SK-N-SH treated with all-trans-retinoic acid at 6 μM for 48 hours (cell line): ENCODE measurements around the gene EDEM2.
"Not testable (repeated sequence)": the region's sequence is repeated elsewhere in the genome, so short reads cannot be mapped to it uniquely, and the experiment has no call there.

Source experiments
- ATAC-seq: fragments of 200-7000 bp; cut with Tn5 transposase; 3 replicates; pipeline ENCODE4 v1.9.1; 2020; ENCODE audit warnings: mild to moderate bottlenecking, moderate library complexity
- ARNTL ChIP-seq: fragments of 450-650 bp; formaldehyde crosslinking; IDR thresholded peaks from 2 replicates; pipeline ENCODE4 v1.5.0; 2020; ENCODE audit warnings: low read depth, mild to moderate bottlenecking, moderate library complexity, borderline replicate concordance
- BACH2 ChIP-seq: fragments of 250-450 bp; sonication (Bioruptor Pico); IDR thresholded peaks from 2 replicates; pipeline ENCODE4 v1.9.0; 2021; ENCODE audit warnings: mild to moderate bottlenecking, borderline replicate concordance
- CREB5 ChIP-seq: fragments of 250-450 bp; sonication (Bioruptor Pico); IDR thresholded peaks from 2 replicates; pipeline ENCODE4 v1.5.1; 2020; ENCODE audit warnings: low read depth, mild to moderate bottlenecking, moderate library complexity
- CSDC2 ChIP-seq: fragments of 250-450 bp; sonication (Bioruptor Pico); IDR thresholded peaks from 2 replicates; pipeline ENCODE4 v1.5.0; 2020; ENCODE audit warnings: mild to moderate bottlenecking, moderate library complexity
- CSRNP3 ChIP-seq: fragments of 250-450 bp; sonication (Bioruptor Pico); IDR thresholded peaks from 2 replicates; pipeline ENCODE4 v1.5.1; 2021; ENCODE audit warnings: mild to moderate bottlenecking, moderate library complexity
- ESRRG ChIP-seq: fragments of 250-450 bp; sonication (Bioruptor Pico); IDR thresholded peaks from 2 replicates; pipeline ENCODE4 v1.6.1; 2021; ENCODE audit warnings: mild to moderate bottlenecking
- GLIS3 ChIP-seq: fragments of 250-450 bp; sonication (Bioruptor Pico); IDR thresholded peaks from 2 replicates; pipeline ENCODE4 v1.5.0; 2020; ENCODE audit warnings: mild to moderate bottlenecking, moderate library complexity
- OSR1 ChIP-seq: fragments of 250-450 bp; sonication (Bioruptor Pico); IDR thresholded peaks from 2 replicates; pipeline ENCODE4 v1.8.0; 2022; ENCODE audit warnings: moderate library complexity, mild to moderate bottlenecking, inconsistent platforms
- PATZ1 ChIP-seq: fragments of 250-450 bp; sonication (Bioruptor Pico); IDR thresholded peaks from 2 replicates; pipeline ENCODE4 v1.8.0; 2020; ENCODE audit warnings: mild to moderate bottlenecking, moderate library complexity, borderline replicate concordance
- POU6F1 ChIP-seq: fragments of 250-450 bp; sonication (Bioruptor Pico); IDR thresholded peaks from 2 replicates; pipeline ENCODE4 v1.8.0; 2021; ENCODE audit warnings: low read depth, mild to moderate bottlenecking, moderate library complexity, borderline replicate concordance
- PPARA ChIP-seq: fragments of 250-450 bp; sonication (Bioruptor Pico); IDR thresholded peaks from 2 replicates; pipeline ENCODE4 v1.5.0; 2020; ENCODE audit warnings: mild to moderate bottlenecking, borderline replicate concordance
- RARB ChIP-seq: fragments of 250-450 bp; sonication (Bioruptor Pico); IDR thresholded peaks from 2 replicates; pipeline ENCODE4 v1.8.0; 2021; ENCODE audit warnings: mild to moderate bottlenecking, moderate library complexity
- SNAI2 ChIP-seq: fragments of 250-450 bp; sonication (Bioruptor Pico); IDR thresholded peaks from 2 replicates; pipeline ENCODE4 v1.5.0; 2020; ENCODE audit warnings: mild to moderate bottlenecking, moderate library complexity
- TOX ChIP-seq: fragments of 250-450 bp; sonication (Bioruptor Pico); IDR thresholded peaks from 2 replicates; pipeline ENCODE4 v1.8.0; 2021; ENCODE audit warnings: mild to moderate bottlenecking, moderate library complexity, borderline replicate concordance
- TSHZ2 ChIP-seq: fragments of 250-450 bp; sonication (Bioruptor Pico); IDR thresholded peaks from 2 replicates; pipeline ENCODE4 v1.5.0; 2020; ENCODE audit warnings: mild to moderate bottlenecking, moderate library complexity
- ZFP3 ChIP-seq: fragments of 250-450 bp; sonication (Bioruptor Pico); IDR thresholded peaks from 2 replicates; pipeline ENCODE4 v1.5.0; 2020; ENCODE audit warnings: mild to moderate bottlenecking, moderate library complexity
- ZFP30 ChIP-seq: fragments of 450-650 bp; formaldehyde crosslinking; IDR thresholded peaks from 2 replicates; pipeline ENCODE4 v1.5.0; 2022; ENCODE audit warnings: mild to moderate bottlenecking, moderate library complexity
- ZNF565 ChIP-seq: fragments of 450-650 bp; formaldehyde crosslinking; conservative IDR thresholded peaks from 2 replicates; pipeline ENCODE4 v1.5.0; 2020; ENCODE audit warnings: low read depth, mild to moderate bottlenecking, moderate library complexity
- ZNF70 ChIP-seq: fragments of 450-650 bp; formaldehyde crosslinking; IDR thresholded peaks from 2 replicates; pipeline ENCODE4 v1.5.0; 2020; ENCODE audit warnings: mild to moderate bottlenecking, moderate library complexity
- ZNF8 ChIP-seq: fragments of 450-650 bp; formaldehyde crosslinking; IDR thresholded peaks from 2 replicates; pipeline ENCODE4 v1.5.0; 2020; ENCODE audit warnings: mild to moderate bottlenecking, moderate library complexity

EDEM2 gene

GRCh38 chr20:35191419-35192117 lies 44.4 kb upstream of the EDEM2 start:
- no peak for TF ChIP-seq ZNF70
- TF ChIP-seq TSHZ2, result no peak
- no peak for TF ChIP-seq PATZ1 (CRISPR knock-in tag)
- TF ChIP-seq SNAI2, result no peak
- no peak for ATAC-seq

GRCh38 chr20:35190556-35190955 lies 43.4 kb upstream of the EDEM2 start:
- ATAC-seq, result no peak
- TF ChIP-seq CSRNP3 (CRISPR knock-in tag), result no peak
- TF ChIP-seq GLIS3 (CRISPR knock-in tag), result no peak
- no peak for TF ChIP-seq CREB5 (CRISPR knock-in tag)
- TF ChIP-seq BACH2, result no peak
- TF ChIP-seq POU6F1 (CRISPR knock-in tag), result no peak
- no peak for TF ChIP-seq ZFP30 (CRISPR knock-in tag)
- TF ChIP-seq ZNF8 (CRISPR knock-in tag), result no peak
- no peak for TF ChIP-seq RARB (CRISPR knock-in tag)
- no peak for TF ChIP-seq CSDC2 (CRISPR knock-in tag)
- TF ChIP-seq ZFP3 (CRISPR knock-in tag), result no peak
- TF ChIP-seq ESRRG (CRISPR knock-in tag), result no peak
- no peak for TF ChIP-seq PPARA
- no peak for TF ChIP-seq TOX (CRISPR knock-in tag)
- no peak for TF ChIP-seq SNAI2
- TF ChIP-seq OSR1 (CRISPR knock-in tag), result no peak
- TF ChIP-seq, all 23 proteins: peak for 0

- ATAC-seq, result not testable (repeated sequence)
These were observed 42.1 kb upstream of the EDEM2 start for GRCh38 chr20:35189223-35189622.

GRCh38 chr20:35187584-35188190 lies 40.6 kb upstream of the EDEM2 start:
- no peak for ATAC-seq
- TF ChIP-seq ZFP30 (CRISPR knock-in tag) (no peak), ARNTL (CRISPR knock-in tag) (no peak), ESRRG (CRISPR knock-in tag) (no peak), CREB5 (CRISPR knock-in tag) (no peak), ZNF565 (CRISPR knock-in tag) (no peak)

- not testable (repeated sequence) for ATAC-seq
These were observed 39.7 kb upstream of the EDEM2 start for GRCh38 chr20:35186691-35187289.
